NCI-H748 (cell line): Measurements from ENCODE around the gene NACAD.

Experiments
- DNase-seq: peaks from one replicate; lab custom pipeline; 2025; ENCODE audit not compliant: unreplicated experiment; lab: John Stamatoyannopoulos, UW

Gene NACAD

DNA sequence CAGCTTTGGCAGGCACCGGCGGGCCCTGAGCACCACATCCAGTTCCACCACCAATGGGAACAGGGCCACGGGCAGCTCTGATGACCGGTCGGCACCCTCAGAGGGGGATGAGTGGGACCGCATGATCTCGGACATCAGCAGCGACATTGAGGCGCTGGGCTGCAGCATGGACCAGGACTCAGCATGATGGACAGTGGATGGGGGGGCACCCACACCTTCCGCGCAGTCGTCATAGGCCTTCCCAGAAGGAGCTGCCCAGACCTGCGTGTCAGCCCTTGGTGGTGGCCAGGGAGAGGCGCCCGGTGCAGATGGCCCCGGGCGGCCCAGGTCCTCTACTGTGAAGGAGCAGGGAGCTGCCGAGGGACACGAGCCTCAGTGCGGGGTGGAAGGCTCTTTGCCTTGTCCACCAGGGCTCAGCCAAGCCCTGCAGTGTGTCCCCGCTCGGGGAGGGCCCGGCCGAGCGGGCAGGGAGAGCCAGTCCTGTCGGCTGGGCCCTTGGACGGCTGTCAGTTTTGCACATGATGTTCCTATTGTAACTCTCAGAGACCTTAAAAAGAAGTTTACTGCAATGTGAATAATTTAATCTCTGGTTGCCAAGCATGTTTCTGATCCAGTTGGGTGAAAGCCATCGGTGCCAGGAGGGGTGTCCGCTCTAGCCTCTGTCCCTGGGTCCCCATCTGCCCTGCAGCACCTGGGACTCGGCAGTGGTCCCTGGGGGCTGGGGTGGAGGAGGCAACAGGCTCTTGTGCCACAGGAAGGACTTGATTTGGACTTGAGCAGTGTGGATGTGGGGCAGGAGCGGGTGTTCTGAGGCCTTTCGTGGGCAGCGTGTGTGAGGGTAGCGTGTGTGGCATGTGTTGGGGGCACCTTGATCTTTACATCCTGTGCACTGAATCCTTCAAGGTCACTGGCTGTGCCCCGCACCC is 12.6 kb downstream of the NACAD start:
- DNase-seq = no peak

DNA sequence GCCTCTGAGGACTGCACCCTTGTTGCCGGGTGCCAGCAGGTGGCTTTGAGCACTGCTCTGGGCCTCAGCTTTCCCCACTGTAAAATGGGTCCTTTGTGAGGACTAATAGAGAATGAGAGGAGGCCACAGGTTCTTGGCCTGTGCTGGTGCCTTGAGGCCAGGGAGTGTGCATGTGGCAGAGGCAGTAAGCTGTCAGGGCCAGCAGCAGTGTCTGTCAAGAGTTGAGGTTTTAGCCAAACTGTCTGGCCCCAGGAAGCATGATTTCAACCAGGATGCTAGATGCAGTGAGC is 13.5 kb downstream of the NACAD start:
- no peak for DNase-seq

DNA sequence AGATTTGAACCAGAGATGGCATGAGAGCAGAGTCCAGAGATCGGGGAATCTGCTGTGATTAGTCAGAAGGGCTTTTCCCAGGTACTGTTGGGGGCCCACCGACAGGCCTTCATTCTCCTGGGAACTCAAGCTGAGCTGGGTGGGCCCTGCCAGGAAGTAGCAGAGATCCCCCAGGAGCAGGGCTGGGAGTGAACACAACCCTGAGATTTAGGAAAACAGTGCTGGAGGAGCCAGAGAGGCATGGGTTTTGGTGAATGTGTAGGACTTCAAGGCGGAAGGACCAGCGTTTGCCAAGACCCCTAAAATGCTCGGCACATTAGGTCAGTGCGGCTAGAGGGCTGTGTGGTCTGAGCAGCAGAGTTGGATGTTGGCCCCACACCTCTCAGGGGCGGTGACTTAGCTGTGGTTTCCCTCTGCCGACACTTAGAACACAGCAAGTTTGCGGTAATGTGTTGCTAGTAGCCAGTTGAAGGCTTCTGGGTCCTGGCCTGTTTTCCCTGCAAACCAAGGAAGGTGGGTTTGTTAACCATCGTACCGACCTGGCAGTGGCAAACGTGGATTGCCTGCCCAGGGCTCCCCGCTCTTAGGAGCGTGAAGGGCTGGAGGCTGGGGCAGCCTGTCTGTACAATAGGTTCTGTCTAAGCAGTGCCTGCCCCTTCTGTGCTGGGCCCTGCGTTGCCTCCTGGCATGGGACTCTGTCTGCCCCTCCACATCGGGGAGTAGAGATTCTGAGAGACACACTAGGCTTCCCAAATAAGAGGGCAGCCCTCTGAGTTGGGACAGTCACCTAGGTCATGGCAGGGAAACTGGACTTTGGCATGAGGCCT is 14.0 kb downstream of the NACAD start:
- no peak for DNase-seq

DNA sequence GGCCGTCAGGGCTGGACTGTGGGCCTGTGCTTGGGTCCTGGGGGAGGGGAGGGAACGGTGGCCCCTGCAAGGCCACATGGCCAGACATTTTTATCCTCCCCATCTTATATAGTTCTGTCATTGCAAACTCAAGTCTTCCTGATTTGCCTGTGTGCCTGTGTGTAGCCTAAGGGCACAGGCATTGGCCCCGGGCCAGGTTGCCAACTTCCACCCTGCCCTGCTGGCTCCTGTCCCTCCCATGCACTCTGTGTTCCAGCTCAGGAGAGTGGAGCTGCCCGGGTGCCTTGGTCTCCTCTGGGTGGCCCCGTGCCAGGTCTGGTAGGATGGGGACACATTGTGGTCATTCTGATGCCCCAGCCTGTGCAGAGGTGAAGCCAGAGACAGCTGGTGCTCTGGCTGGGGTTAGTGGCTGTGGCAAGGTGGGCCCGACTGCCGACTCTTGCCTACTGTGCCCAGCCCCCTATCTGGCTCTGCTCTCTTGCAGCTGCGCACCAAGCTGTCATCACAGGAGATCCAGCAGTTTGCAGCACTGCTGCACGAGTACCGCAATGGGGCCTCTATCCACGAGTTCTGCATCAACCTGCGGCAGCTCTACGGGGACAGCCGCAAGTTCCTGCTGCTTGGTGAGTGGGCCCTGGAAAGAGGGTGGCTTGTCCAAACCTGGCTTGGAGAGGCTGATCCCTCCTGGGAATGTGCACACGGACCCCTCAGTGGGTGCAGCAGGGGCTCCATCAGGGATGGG is 14.8 kb downstream of the NACAD start:
- DNase-seq = no peak

DNA sequence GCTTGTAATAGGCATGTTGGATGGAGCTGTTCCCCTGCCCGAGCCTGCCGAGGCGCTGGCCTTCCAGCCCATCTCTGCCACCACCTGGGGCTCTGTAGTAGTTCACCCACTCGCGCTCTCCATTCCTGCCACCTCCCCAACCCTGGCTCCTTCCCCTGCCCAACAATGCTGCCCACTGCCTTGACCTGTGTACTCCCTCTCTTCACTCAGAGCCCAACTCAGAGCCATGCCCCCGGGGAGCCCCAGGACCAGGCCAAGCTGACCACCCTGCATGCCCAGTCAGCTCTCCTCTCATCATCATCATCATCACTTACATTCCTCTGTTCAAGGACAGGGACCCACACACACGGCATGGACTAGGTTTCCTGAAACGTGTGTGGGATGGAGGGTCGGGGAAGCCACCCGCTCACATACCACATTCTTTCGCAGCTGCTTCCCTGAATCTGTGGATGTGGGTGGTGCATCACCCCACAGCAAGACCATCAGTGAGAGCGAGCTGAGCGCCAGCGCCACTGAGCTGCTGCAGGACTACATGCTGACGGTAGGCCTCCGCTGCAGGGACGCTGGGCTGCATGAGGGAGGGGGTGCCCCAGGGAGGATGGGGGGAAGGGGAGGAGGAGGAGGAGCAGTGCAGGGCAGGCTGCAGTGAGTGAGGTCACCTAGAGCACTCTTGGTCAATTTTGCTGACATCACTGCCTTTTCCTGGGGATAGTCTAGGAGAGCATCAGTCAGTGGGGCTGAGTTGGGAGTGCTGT is 15.6 kb downstream of the NACAD start:
- DNase-seq = no peak

DNA sequence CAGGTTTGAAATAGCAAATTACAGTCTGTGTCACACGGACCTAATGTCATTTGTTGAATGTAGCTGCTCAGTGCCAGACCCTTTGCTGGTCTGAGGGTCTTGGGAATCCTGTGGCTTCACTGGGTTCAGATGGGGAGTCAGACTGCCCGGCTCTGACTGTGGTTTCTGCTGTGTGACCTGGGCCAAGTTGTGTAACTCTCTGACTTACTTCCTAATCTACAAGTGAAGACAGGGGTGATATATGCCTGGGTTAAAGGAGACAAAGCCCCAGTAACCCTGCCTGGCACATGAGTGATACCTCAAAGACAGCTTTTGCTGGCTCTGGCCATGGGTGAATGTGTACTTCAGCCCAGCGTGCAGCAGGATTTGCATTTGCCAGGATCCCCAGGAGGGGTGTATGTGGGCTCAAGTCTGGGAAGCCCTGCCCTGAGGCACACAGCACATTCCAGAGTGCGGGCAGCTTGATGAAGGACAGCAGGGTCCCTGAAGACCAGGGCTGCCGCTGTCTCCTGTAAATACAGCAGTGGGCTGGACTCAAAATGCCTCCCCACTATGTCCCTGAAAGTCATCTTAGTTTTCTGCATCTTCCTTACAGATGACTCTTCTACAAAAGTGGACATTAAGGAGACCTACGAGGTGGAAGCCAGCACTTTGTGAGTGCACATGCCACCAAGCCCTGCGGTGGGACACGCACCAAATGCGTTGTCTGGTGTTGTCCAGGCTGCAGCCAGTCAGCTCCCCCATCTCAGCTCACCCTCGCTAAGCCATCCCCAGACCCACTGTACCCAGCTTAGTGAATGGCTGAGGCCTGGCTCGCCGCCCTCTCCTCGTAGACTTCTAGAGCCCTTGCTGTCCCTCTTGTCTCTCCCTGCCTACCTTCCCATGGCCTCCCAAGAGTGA is 16.4 kb downstream of the NACAD start:
- no peak for DNase-seq

DNA sequence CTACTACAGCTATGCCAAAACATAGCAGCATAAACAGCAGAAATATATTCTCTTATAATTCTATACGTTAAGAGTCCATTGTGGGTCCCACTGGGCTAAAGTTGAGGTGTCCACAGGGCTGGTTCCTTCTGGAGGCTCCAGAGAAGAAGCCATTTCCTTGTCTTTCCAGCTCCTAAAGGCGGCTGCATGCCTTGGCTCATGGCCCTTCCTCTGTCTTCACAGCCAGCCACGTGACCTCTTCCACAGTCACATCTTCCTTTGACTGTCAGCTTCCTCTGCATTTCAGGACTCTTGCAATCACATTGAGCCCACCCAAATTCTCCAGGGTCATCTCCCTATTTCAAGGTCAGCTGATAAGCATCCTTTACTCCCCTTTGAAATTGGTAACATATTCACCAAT is 17.2 kb downstream of the NACAD start:
- DNase-seq = no peak

DNA sequence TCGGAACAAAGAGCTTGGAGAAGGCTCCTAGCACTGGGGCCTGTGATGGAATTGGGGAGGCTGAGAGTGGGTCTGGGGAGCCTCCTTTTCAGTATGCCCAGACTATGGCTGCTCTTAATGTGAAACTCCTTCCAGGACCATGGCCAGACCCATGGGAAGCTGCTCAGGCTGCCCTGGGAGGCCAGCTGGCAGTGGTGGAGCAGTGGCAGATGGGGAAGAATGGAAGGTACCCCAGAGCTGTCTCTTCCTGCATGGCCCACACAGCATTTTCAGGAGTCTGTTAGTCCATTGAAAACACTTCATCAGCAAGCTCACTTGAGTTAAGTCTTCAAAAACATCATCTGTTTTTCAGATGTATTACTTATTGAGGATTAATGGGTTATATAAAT is 18.5 kb downstream of the NACAD start:
- no peak for DNase-seq

DNA sequence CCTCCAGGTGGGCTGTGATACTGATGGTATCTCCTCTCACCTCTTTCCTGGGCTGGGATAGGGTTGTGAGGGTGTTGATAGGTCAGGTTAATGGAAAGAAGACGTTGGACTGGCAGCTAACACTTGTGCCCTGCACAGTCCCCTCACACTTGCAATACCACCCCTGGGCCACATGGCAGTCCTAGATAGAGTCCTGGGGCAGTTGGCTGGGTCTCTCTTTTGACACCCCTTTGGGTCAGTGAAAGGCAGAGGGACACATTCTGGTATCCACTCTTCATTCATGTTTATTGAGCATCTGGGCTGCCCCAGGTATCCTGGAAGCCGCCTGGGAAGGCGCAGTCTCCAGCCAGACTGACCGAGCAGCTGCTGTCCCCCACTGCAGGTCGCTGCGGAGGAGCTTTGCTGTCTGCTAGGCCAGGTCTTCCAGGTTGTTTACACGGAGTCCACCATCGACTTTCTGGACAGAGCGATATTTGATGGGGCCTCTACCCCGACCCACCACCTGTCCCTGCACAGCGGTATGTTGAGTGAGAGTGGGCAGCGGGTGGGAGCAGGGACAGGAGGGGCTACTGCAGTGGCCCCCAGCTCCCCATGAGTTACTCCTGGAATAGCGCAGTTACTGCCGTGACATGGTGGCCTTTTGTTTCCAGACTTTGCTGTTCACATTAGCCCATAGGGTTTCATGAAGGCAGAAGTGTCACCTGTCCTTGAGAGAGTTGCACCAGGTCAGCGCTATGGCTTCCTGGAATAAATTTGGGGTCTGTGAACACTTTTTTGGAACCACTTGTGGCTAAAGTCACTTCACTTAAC is 19.1 kb downstream of the NACAD start:
- DNase-seq = no peak

DNA sequence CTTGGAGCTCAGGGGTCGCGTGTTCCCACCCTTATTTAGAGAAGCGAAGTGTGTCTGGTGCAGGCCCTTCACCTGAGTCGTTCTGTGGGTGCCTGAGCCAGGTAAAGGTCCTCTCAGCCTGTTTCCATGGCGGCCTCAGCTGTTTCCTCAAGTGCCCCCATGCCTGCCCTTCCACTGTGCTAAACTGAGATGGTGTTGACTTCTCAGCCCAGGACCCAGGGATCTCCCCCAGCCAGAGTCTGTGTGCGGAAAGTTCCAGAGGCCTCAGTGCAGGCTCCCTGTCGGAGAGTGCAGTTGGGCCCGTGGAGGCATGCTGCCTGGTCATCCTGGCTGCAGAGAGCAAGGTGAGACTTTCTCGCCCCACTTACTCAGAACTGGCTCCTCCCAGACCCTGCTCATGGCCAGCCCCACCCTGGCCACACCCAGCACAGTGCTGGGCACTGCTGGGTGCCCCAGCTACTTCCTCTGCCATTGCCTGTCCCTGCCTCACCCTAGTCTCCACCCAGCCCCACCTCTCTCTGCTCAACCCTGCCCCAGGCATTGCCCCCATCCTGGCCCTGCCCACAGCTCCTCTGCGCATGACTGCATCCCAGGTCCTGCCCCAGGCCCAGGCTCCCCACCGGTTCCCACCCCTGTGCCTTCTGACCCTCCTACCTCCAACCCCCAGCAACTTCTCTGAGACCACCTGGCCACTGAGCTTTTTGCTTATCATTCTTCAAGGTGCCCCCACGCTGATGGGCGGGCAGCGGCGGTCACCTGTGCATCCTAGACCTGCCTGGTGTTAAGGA is 20.3 kb downstream of the NACAD start:
- DNase-seq = no peak

DNA sequence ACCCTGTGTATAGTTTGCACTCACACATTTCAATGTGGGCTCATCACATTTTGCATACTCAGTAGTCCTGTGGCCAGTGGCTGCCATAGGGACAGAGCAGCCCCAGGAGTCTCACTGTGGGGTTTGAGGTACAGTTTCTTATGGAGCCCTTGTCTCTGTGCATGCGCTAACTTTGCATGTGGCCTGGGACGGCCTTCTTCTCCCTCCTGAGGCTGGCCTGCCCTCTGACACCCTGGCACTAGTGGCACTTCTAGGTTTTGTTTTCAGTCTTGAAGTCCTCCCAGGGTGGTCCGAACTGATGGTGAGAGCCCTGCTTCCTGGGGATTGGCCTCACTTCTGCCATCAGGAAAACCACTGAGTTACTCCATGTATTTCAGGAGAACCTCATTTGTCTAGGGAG is 21.2 kb downstream of the NACAD start:
- DNase-seq = no peak

DNA sequence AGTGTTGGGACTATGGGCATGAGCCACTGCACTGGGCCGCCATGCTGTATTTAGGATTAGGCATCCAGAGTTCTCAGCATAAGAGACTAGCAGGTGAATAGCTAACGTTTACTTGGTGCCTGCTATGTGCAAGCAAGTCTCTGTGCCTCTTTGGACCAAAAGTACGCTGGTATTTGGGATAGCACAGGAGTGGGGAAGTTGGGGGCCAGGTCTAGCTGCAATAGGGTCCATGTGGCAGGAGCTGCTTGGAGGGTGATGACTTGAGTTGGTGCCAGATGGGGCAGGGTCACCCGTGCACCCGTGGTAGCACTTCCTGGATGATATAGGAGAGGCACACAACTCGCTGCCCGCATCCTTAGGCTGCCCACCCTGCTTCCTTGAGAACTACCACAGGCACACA is 22.4 kb downstream of the NACAD start:
- no peak for DNase-seq

DNA sequence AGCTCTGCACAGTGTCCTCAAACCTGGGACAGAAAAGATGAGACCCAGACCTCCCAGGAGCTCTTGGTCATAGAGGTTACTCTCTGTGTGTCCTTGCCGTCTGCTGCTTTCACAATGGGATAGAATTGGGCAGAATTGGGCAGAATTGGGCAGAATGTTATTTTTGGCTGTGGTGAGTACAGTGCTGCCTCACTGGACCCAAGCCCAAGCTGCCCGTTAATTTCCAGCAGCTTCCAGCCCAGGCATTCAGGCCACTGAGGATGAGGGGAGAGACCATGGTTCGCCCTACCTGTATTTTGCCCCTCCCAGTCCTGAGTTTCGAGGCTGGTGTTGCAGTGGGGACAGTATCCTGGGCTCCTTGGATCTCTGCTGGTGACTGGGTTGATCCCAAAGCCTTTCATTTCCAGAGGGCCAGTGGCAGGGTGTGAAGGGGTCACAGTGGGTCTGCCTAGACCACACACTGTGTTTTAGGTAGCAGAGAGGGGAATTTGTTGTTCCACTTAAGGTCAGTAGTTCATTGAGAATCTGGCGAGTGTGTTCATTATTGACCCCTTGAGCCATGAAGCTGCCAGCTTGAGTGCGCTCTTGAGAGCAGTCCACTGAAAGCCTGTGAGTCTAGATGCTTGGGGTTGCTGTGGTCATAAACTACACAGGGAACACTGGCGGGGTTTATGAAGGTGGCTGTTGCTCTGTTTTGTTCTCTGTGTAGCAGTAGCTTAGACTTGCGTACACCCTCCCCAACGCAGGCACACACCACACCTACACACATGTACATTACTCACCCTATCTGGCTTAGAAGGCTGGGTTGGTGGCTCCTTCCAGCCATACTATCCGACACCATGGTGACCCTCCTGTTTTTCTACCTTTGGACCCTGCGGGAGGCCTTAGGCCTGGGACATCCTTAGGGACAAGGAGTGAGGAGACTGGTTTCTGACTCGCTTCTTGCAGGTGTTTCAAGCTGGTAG is 23.5 kb downstream of the NACAD start:
- no peak for DNase-seq

DNA sequence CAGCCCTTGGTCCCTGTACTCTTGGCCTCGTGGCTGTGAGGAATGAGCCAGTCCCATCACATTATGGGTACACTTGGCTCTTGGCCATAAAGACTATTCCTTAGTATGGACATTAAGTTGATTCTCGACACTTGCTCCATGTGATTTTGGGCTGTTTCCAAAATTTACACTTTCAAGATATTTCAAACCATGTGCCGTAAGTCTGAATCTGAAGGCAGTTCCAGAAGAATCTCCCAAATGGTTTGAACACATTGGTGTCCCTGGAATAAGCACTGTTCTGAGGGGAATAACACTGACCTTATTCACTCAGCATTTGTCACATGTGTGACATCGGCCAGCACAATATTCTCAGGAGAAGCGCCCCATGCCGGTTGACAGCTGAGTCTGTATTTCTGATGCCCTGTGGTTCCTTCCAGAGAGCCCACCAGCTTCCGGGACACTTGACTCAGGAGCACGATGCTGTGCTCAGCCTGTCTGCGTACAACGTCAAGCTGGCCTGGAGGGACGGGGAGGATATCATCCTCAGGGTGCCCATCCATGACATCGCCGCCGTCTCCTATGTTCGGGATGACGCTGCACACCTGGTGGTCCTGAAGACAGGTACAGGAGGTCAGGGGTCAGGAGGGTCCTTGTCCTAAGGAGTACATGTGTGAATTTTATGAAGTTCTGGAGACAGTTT is 24.6 kb downstream of the NACAD start:
- DNase-seq = no peak

DNA sequence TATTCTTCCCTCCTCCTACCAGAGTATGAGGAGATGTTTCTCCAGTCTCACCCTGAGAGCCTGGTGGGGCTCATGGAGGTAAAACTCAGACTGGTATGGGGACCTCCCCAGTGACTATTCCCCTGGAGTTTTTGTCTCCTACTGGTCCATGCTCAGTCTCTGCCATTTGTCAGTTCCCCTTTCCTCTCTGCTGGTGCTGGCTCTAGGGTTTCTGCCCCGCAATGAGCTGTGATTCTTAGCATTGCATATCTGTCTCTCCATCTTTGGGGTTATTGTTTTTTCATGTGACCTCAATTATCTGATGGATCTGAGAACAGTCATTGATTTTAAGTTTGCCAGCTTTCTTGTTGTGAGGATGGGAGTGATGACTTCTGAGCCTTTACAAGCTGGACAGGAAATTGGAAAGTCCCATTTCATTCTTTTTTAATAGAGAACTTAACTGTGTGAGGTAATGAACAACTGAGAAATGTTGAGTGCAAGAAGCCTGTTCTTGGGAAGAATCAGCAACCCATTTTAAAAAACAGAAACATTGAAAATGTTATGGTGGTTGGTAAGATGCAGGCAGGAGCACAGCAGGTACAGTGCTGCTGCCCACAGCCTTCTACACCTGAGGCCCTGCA is 26.9 kb downstream of the NACAD start:
- DNase-seq = no peak

DNA sequence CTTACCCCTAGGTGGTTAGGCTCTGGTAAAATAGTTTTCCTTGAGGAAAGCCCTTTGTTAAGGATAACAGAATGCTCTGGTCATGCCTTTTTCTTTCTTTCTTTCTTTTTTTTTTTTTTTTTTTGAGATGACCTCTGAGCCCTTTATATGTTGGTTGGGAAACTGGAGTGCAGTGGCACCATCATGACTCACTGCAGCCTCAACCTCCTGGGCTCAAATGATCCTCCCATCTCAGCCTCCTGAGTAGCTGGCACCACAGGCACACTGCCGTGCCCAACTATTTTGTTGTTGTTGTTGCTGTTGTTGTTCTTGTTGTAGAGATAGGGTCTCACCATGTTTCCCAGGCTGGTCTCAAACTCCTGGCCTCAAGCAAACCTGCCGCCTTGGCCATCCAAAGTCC is 27.4 kb downstream of the NACAD start:
- no peak for DNase-seq
